Common myeloid progenitor, CD34-positive (primary cell): ENCODE measurements around the gene APOD.
"Not testable (repeated sequence)": the region's sequence is repeated elsewhere in the genome, so short reads cannot be mapped to it uniquely, and the experiment has no call there.

ENCODE experiments used
- CTCF ChIA-PET: fragments of 350-600 bp; sonication (Branson Sonifier 250); formaldehyde crosslinking; loops from one replicate; lab custom pipeline; 2021; ENCODE audit warnings: antibody characterized with exemption; lab: Charles Lee
- POLR2A ChIA-PET: fragments of 350-600 bp; sonication (Branson Sonifier 250); formaldehyde crosslinking; loops from one replicate; lab custom pipeline; 2021; ENCODE audit warnings: antibody characterized with exemption; lab: Charles Lee
- DNase-seq, 3 donors: peaks; one replicate each; pipeline versions ENCODE4 v3.0.0 to v3.0.0-alpha.2; 2013
- H3K27ac ChIP-seq, 2 experiments: 1 replicate in 1 of 2; 2 replicates in 1 of 2; pipeline ENCODE4 v1.7.0; 2013; ENCODE audit warnings: inconsistent platforms in 2 of 2, low read length in 2 of 2, mild to moderate bottlenecking in 2 of 2, low read depth in 1 of 2, moderate library complexity in 1 of 2; ENCODE audit not compliant: severe bottlenecking in 2 of 2, insufficient read depth in 1 of 2, poor library complexity in 1 of 2
- H3K27me3 ChIP-seq, 5 experiments: replicated peaks in 2 of 5; 1 replicate in 3 of 5; 2 replicates in 2 of 5; pipeline versions ENCODE4 v1.6.1 to v1.7.0; 2013; ENCODE audit warnings: low read length in 4 of 5, mild to moderate bottlenecking in 2 of 5, moderate library complexity in 2 of 5, inconsistent platforms in 1 of 5; ENCODE audit not compliant: insufficient read depth in 5 of 5, control insufficient read depth in 4 of 5
- H3K36me3 ChIP-seq, 4 experiments: 1 replicate in 2 of 4; 2 replicates in 2 of 4; pipeline versions ENCODE4 v1.6.1 to v1.7.0; 2013; ENCODE audit warnings: low read length in 3 of 4, control low read depth in 1 of 4, mild to moderate bottlenecking in 1 of 4; ENCODE audit not compliant: control insufficient read depth in 4 of 4, insufficient read depth in 4 of 4
- H3K4me1 ChIP-seq, 4 experiments: 1 replicate in 3 of 4; 2 replicates in 1 of 4; pipeline versions ENCODE4 v1.6.1 to v1.7.1; 2013; ENCODE audit warnings: low read length in 3 of 4, mild to moderate bottlenecking in 3 of 4, control low read depth in 1 of 4, inconsistent platforms in 1 of 4, moderate library complexity in 1 of 4; ENCODE audit not compliant: control insufficient read depth in 4 of 4, insufficient read depth in 4 of 4; ENCODE audit errors: control extremely low read depth in 1 of 4
- H3K4me3 ChIP-seq, 7 experiments: 1 replicate in 4 of 7; 2 replicates in 3 of 7; pipeline versions ENCODE4 v1.5.1 to v1.7.0; 2013; ENCODE audit warnings: mild to moderate bottlenecking in 7 of 7, low read length in 6 of 7, moderate library complexity in 6 of 7, inconsistent platforms in 2 of 7, low read depth in 2 of 7, control low read depth in 1 of 7; ENCODE audit not compliant: insufficient read depth in 4 of 7, control insufficient read depth in 1 of 7; ENCODE audit errors: extremely low read depth in 1 of 7
- H3K9me3 ChIP-seq, 5 experiments: 1 replicate in 4 of 5; 2 replicates in 1 of 5; pipeline versions ENCODE4 v1.6.1 to v1.7.1; 2013; ENCODE audit warnings: low read length in 4 of 5, mild to moderate bottlenecking in 2 of 5, inconsistent platforms in 1 of 5, low read depth in 1 of 5, moderate library complexity in 1 of 5; ENCODE audit not compliant: control insufficient read depth in 4 of 5, insufficient read depth in 2 of 5; ENCODE audit errors: control extremely low read depth in 1 of 5
- WGBS: methylation state at CpG from one replicate; pipeline ENCODE4 v1.1.5; 2013; ENCODE audit not compliant: insufficient coverage; 5-methylcytosine and 5-hydroxymethylcytosine counted together

APOD gene

GRCh38 chr3:195629682-195630081, 45.9 kb upstream of the APOD start:
- not testable (repeated sequence) for DNase-seq, H3K9me3 ChIP-seq
- no CpG with 5 or more reads among the region's 7 CpGs for WGBS

GRCh38 chr3:195628386-195628920, 44.7 kb upstream of the APOD start:
- H3K4me3 ChIP-seq, H3K27ac ChIP-seq, H3K36me3 ChIP-seq, H3K4me1 ChIP-seq, H3K27me3 ChIP-seq, POLR2A ChIA-PET, DNase-seq, H3K9me3 ChIP-seq, CTCF ChIA-PET: not testable (repeated sequence)
- 83% methylated on average over 9 of the region's 23 CpGs for WGBS

More at GRCh38 chr3:195629682-195630081, 45.9 kb upstream of the APOD start:
- H3K4me1 ChIP-seq, H3K27me3 ChIP-seq, CTCF ChIA-PET, H3K36me3 ChIP-seq, POLR2A ChIA-PET, H3K4me3 ChIP-seq, H3K27ac ChIP-seq: not testable (repeated sequence)

- DNase-seq, H3K27me3 ChIP-seq, POLR2A ChIA-PET, H3K4me3 ChIP-seq, H3K9me3 ChIP-seq, H3K36me3 ChIP-seq, CTCF ChIA-PET, H3K27ac ChIP-seq, H3K4me1 ChIP-seq: not testable (repeated sequence)
- 83% methylated on average over 10 of the region's 30 CpGs for WGBS
Measured at GRCh38 chr3:195627515-195628385, 44.0 kb upstream of the APOD start.

- POLR2A ChIA-PET, H3K27me3 ChIP-seq, H3K4me1 ChIP-seq, H3K4me3 ChIP-seq, CTCF ChIA-PET, H3K36me3 ChIP-seq, H3K27ac ChIP-seq, H3K9me3 ChIP-seq, DNase-seq: not testable (repeated sequence)
- no CpG with 5 or more reads among the region's 62 CpGs for WGBS
Measured at GRCh38 chr3:195624603-195625560, 41.1 kb upstream of the APOD start.

- DNase-seq, CTCF ChIA-PET, H3K4me3 ChIP-seq, H3K4me1 ChIP-seq, POLR2A ChIA-PET, H3K27ac ChIP-seq, H3K9me3 ChIP-seq, H3K27me3 ChIP-seq, H3K36me3 ChIP-seq: not testable (repeated sequence)
- no CpG with 5 or more reads among the region's 14 CpGs for WGBS
Measured at GRCh38 chr3:195624171-195624570, 40.4 kb upstream of the APOD start.

- DNase-seq, H3K9me3 ChIP-seq, H3K4me3 ChIP-seq, CTCF ChIA-PET, H3K27me3 ChIP-seq, H3K36me3 ChIP-seq, H3K4me1 ChIP-seq, H3K27ac ChIP-seq, POLR2A ChIA-PET: not testable (repeated sequence)
- WGBS = no CpG with 5 or more reads among the region's 26 CpGs
Measured at GRCh38 chr3:195623217-195623965, 39.7 kb upstream of the APOD start.
